HG03521 (cell line): ENCODE measurements around the gene INTU.
"Not testable (repeated sequence)": the region's sequence is repeated elsewhere in the genome, so short reads cannot be mapped to it uniquely, and the experiment has no call there.

ENCODE experiments used
- ATAC-seq: cut with Tn5 transposase; IDR thresholded peaks from one replicate; pipeline ENCODE4 v1.9.1; 2021; ENCODE audit warnings: mild to moderate bottlenecking, moderate library complexity; ENCODE audit not compliant: unreplicated experiment

INTU gene

GRCh38 chr4:127642169-127642568 lies 9.4 kb downstream of the INTU start:
- no peak for ATAC-seq

- no peak for ATAC-seq
These were observed 11.0 kb downstream of the INTU start for GRCh38 chr4:127643791-127644190.

GRCh38 chr4:127648061-127648460 lies 15.3 kb downstream of the INTU start:
- ATAC-seq: no peak

GRCh38 chr4:127655590-127655989 lies 22.8 kb downstream of the INTU start:
- ATAC-seq: not testable (repeated sequence)

- no peak for ATAC-seq
These were observed 23.4 kb downstream of the INTU start for GRCh38 chr4:127656047-127656680.

- ATAC-seq: no peak
These were observed 27.6 kb downstream of the INTU start for GRCh38 chr4:127660284-127660885.

- no peak for ATAC-seq
These were observed 34.4 kb downstream of the INTU start for GRCh38 chr4:127667116-127667515.

- no peak for ATAC-seq
These were observed 35.0 kb downstream of the INTU start for GRCh38 chr4:127667772-127668171.

GRCh38 chr4:127668770-127669169 lies 36.0 kb downstream of the INTU start:
- ATAC-seq: no peak

- no peak for ATAC-seq
These were observed 36.9 kb downstream of the INTU start for GRCh38 chr4:127669691-127670090.

- ATAC-seq: no peak
These were observed 39.4 kb downstream of the INTU start for GRCh38 chr4:127672111-127672510.

- ATAC-seq: no peak
These were observed 52.5 kb downstream of the INTU start for GRCh38 chr4:127685292-127685691.

GRCh38 chr4:127686658-127687057 lies 53.9 kb downstream of the INTU start:
- ATAC-seq: no peak

GRCh38 chr4:127687580-127687979 lies 54.8 kb downstream of the INTU start:
- ATAC-seq: no peak

GRCh38 chr4:127698789-127699200 lies 66.0 kb downstream of the INTU start:
- peak; percentile 99 for ATAC-seq

- no peak for ATAC-seq
These were observed 76.2 kb downstream of the INTU start for GRCh38 chr4:127708985-127709384.

GRCh38 chr4:127709456-127709855 lies 76.7 kb downstream of the INTU start:
- no peak for ATAC-seq

GRCh38 chr4:127730142-127730913 lies 97.6 kb downstream of the INTU start, which contains the start of gene SLC25A31:
SLC25A31 (plus strand) TSS chr4:127730400; CDS start chr4:127730546, 146 bp downstream.
- ATAC-seq: no peak

GRCh38 chr4:127731406-127731805 lies 98.6 kb downstream of the INTU start:
- no peak for ATAC-seq

- ATAC-seq: peak; percentile 62
These were observed 100.0 kb downstream of the INTU start for GRCh38 chr4:127732623-127733328.

- ATAC-seq: no peak
These were observed 102.2 kb downstream of the INTU start for GRCh38 chr4:127734976-127735375.
